GM19468 (cell line): Measurements from ENCODE around the gene UBE2J2.

ENCODE experiments used
- ATAC-seq: cut with Tn5 transposase; IDR thresholded peaks from one replicate; pipeline ENCODE4 v1.9.1; 2021; ENCODE audit warnings: mild to moderate bottlenecking, moderate library complexity, moderate number of reproducible peaks; ENCODE audit not compliant: unreplicated experiment; ENCODE audit errors: extremely low read depth

The UBE2J2 gene

GRCh38 chr1:1282998-1283397, 9.3 kb upstream of the UBE2J2 start:
- ATAC-seq: no peak

- ATAC-seq: no peak
These were observed 8.1 kb upstream of the UBE2J2 start for GRCh38 chr1:1281533-1282321.

- no peak for ATAC-seq
These were observed 7.3 kb upstream of the UBE2J2 start for GRCh38 chr1:1280782-1281481.

- no peak for ATAC-seq
These were observed 5.4 kb upstream of the UBE2J2 start for GRCh38 chr1:1279028-1279427.

GRCh38 chr1:1278620-1279019, 5.0 kb upstream of the UBE2J2 start:
- no peak for ATAC-seq

GRCh38 chr1:1275836-1276235, 2.2 kb upstream of the UBE2J2 start:
- ATAC-seq: no peak

- ATAC-seq: no peak
These were observed 1.3 kb upstream of the UBE2J2 start for GRCh38 chr1:1274931-1275431.

GRCh38 chr1:1274299-1274930, 761 bp upstream of the UBE2J2 start:
- no peak for ATAC-seq

- no peak for ATAC-seq
These were observed 494 bp downstream of the UBE2J2 start for GRCh38 chr1:1273209-1273511.

- ATAC-seq: no peak
These were observed 1.1 kb downstream of the UBE2J2 start for GRCh38 chr1:1272341-1273208.

- no peak for ATAC-seq
These were observed 2.8 kb downstream of the UBE2J2 start for GRCh38 chr1:1270813-1271212.

GRCh38 chr1:1268284-1268682, 5.4 kb downstream of the UBE2J2 start:
- no peak for ATAC-seq

- no peak for ATAC-seq
These were observed 6.0 kb downstream of the UBE2J2 start for GRCh38 chr1:1267488-1268283.

GRCh38 chr1:1264868-1265272, 8.8 kb downstream of the UBE2J2 start:
- ATAC-seq: no peak

- ATAC-seq: no peak
These were observed 9.6 kb downstream of the UBE2J2 start for GRCh38 chr1:1264026-1264425.

GRCh38 chr1:1262758-1263157, 10.9 kb downstream of the UBE2J2 start:
- ATAC-seq: no peak

- no peak for ATAC-seq
These were observed 11.6 kb downstream of the UBE2J2 start for GRCh38 chr1:1262071-1262470.

GRCh38 chr1:1260843-1261560, 12.7 kb downstream of the UBE2J2 start:
- ATAC-seq: no peak
